Suppressor macrophage (primary cell): ENCODE results near the gene TRANK1.

Experiments
- DNase-seq, 4 experiments: peaks; one replicate each; pipeline ENCODE4 v3.0.0-alpha.2; 2020 to 2022

TRANK1 gene

GRCh38 chr3:36843065-36844051, 101.5 kb downstream of the TRANK1 start:
- DNase-seq = peak; percentile 15 to 62 (median 30)

- DNase-seq = no peak
Measured at GRCh38 chr3:36842275-36842674, 102.6 kb downstream of the TRANK1 start.

GRCh38 chr3:36840453-36840921, 104.4 kb downstream of the TRANK1 start:
- no peak for DNase-seq

GRCh38 chr3:36837089-36837488, 107.8 kb downstream of the TRANK1 start:
- peak in 1 of 4 experiments; percentile 5 for DNase-seq

GRCh38 chr3:36833160-36833814, 111.6 kb downstream of the TRANK1 start:
- no peak for DNase-seq

- DNase-seq = no peak
Measured at GRCh38 chr3:36832406-36832805, 112.4 kb downstream of the TRANK1 start.

- DNase-seq = no peak
Measured at GRCh38 chr3:36827133-36827532, 117.7 kb downstream of the TRANK1 start.

GRCh38 chr3:36826240-36826639, 118.6 kb downstream of the TRANK1 start:
- DNase-seq = no peak

GRCh38 chr3:36824443-36824842, 120.4 kb downstream of the TRANK1 start:
- DNase-seq = no peak

GRCh38 chr3:36823806-36824205, 121.0 kb downstream of the TRANK1 start:
- no peak for DNase-seq

- DNase-seq = no peak
Measured at GRCh38 chr3:36820083-36820482, 124.8 kb downstream of the TRANK1 start.

GRCh38 chr3:36817806-36818533, 126.9 kb downstream of the TRANK1 start:
- no peak for DNase-seq

- no peak for DNase-seq
Measured at GRCh38 chr3:36815375-36815774, 129.5 kb downstream of the TRANK1 start.

GRCh38 chr3:36814776-36815175, 130.1 kb downstream of the TRANK1 start:
- peak in 1 of 4 experiments; percentile 11 for DNase-seq

- peak; percentile 6 to 68 (median 46) for DNase-seq
Measured at GRCh38 chr3:36814066-36814717, 130.7 kb downstream of the TRANK1 start.

- DNase-seq = no peak
Measured at GRCh38 chr3:36813305-36813704, 131.5 kb downstream of the TRANK1 start.

GRCh38 chr3:36812240-36812639, 132.6 kb downstream of the TRANK1 start:
- no peak for DNase-seq

GRCh38 chr3:36811768-36812167, 133.1 kb downstream of the TRANK1 start:
- no peak for DNase-seq

- DNase-seq = peak; percentile 15 to 67 (median 47)
Measured at GRCh38 chr3:36804295-36805055, 140.4 kb downstream of the TRANK1 start.

- peak in 2 of 4 experiments; percentile 19 for DNase-seq
Measured at GRCh38 chr3:36803091-36803791, 141.6 kb downstream of the TRANK1 start.
